ENCODE measurements around the gene OXLD1. TPM values are rescaled to one million over a fixed set of nuclear protein-coding genes. Genes with fewer than 3 reads are reported as not detected.

The OXLD1 gene
- total and polyA plus RNA-seq, 10 of the 15 experiments (the other 5 are each of a cell fraction or from before 2014, with no cell fraction given) = 4.6 to 89.5 (median 39.8) TPM

- TF ChIP-seq PML (IDR thresholded peaks at IDR 0.05; ENCODE audit: low read length) (peak; percentile 4; the same call in 1 of the 2 replicates), TCF3 (IDR thresholded peaks at IDR 0.05; ENCODE audit: borderline replicate concordance, insufficient read depth, low read depth, low read length) (0 out of 2 replicates have a peak, but pooled peaks have one; percentile 16)
These were observed 957 bp downstream of the OXLD1 start (continued) for GRCh38 chr17:81665205-81666091.

- no peaks in the 10 kb centered on the region for H4K20me1 ChIP-seq (ENCODE audit: control insufficient read depth, insufficient read depth)
- ChIA-PET POLR2A (interaction anchor here (0.6 to 0.8 kb wide), 3 partner anchors 26 to 319 kb away, joined by 3 to 8 read pairs (median 7); no protein-coding TSS in a partner anchor), RAD21 (ENCODE audit: unreplicated experiment) (no interaction called here), CTCF (no interaction called here), SMC1A (ENCODE audit: uncharacterized antibody, unreplicated experiment) (no interaction called here)
- no peak overlapping the region for H2AFZ ChIP-seq (ENCODE audit: control insufficient read depth, low read depth, low read length)
- H3K27me3 ChIP-seq (replicated peaks in 1 of 2; ENCODE audit: control insufficient read depth in 2 of 2, insufficient read depth in 2 of 2, low read length in 1 of 2) = no peaks in the 10 kb centered on the region
- peaks cover 15% of the 10 kb centered on the region for H3K4me1 ChIP-seq (ENCODE audit: control insufficient read depth, insufficient read depth, low read length)
- H3K4me2 ChIP-seq (ENCODE audit: control insufficient read depth, insufficient read depth) = no peak overlapping the region
- in situ Hi-C loops (cut with MboI) = no loop called here
- intact Hi-C loops (cut with micrococcal nuclease; ENCODE audit: unreplicated experiment) = no loop called here
- no peaks in the 10 kb centered on the region for H3K9me3 ChIP-seq (replicated peaks; ENCODE audit: control insufficient read depth, insufficient read depth, low read length)
- no peak for ATAC-seq
- DNase-seq (ENCODE audit: low read depth, low spot score) = no peak
- no TSS peak for BruUV-seq (replicated peaks)
- H3K36me3 ChIP-seq (ENCODE audit: control insufficient read depth in 2 of 2, insufficient read depth in 2 of 2, low read length in 1 of 2) = peaks cover 0 to 4% of the 10 kb centered on the region in 2 experiments; a peak in 1 of 4 replicates
- H3K79me2 ChIP-seq (ENCODE audit: control insufficient read depth, insufficient read depth, low read length) = peaks cover 33% of the 10 kb centered on the region
- 89% methylated on average over 7 of the region's 7 CpGs for WGBS (ENCODE audit: insufficient coverage, insufficient replicate concordance, low lambda C conversion rate, missing lambda C conversion rate)
- H3K9ac ChIP-seq (ENCODE audit: control insufficient read depth, insufficient read depth, low read length) = no peak overlapping the region
- no peak for FAIRE-seq
- H3K27ac ChIP-seq (ENCODE audit: control insufficient read depth, insufficient read depth) = no peak overlapping the region
- H3K4me3 ChIP-seq = no peak overlapping the region
- no peak for TF ChIP-seq TCF12 (IDR thresholded peaks at IDR 0.05; ENCODE audit: low read depth, low read length)
- TF ChIP-seq MYC (IDR thresholded peaks at IDR 0.05; ENCODE audit: insufficient read depth, insufficient read length, insufficient replicate concordance, low read length, severe bottlenecking) = no peak
- TF ChIP-seq NFXL1 (IDR thresholded peaks at IDR 0.05; ENCODE audit: borderline replicate concordance) = no peak
- no peak for TF ChIP-seq RCOR1 (conservative IDR thresholded peaks at IDR 0.05; ENCODE audit: low read depth, low read length)
- TF ChIP-seq SIN3A (IDR thresholded peaks at IDR 0.05; ENCODE audit: low read depth, low read length) = no peak
- TF ChIP-seq ZNF274 (IDR thresholded peaks at IDR 0.05; ENCODE audit: insufficient read depth, insufficient read length) = no peak
- no peak for TF ChIP-seq CHD4 (IDR thresholded peaks at IDR 0.05)
- TF ChIP-seq RAD21 (IDR thresholded peaks at IDR 0.05; ENCODE audit: insufficient read depth, low read depth, low read length) = no peak
- TF ChIP-seq CBFB (IDR thresholded peaks at IDR 0.05; ENCODE audit: low read depth) = no peak
- TF ChIP-seq BCLAF1 (IDR thresholded peaks at IDR 0.05) = no peak
- no peak for TF ChIP-seq MLLT1 (IDR thresholded peaks at IDR 0.05)
- TF ChIP-seq SMC3 (IDR thresholded peaks at IDR 0.05; ENCODE audit: borderline replicate concordance, low read length) = no peak
- TF ChIP-seq, protein P1, sequence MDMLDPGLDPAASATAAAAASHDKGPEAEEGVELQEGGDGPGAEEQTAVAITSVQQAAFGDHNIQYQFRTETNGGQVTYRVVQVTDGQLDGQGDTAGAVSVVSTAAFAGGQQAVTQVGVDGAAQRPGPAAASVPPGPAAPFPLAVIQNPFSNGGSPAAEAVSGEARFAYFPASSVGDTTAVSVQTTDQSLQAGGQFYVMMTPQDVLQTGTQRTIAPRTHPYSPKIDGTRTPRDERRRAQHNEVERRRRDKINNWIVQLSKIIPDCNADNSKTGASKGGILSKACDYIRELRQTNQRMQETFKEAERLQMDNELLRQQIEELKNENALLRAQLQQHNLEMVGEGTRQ (IDR thresholded peaks at IDR 0.05; ENCODE audit: borderline replicate concordance, low read depth, low read length) = no peak
- no peak for TF ChIP-seq KAT2A (conservative IDR thresholded peaks at IDR 0.05; ENCODE audit: control insufficient read depth, low read depth, low read length)
These were observed 2.3 kb downstream of the OXLD1 start for GRCh38 chr17:81664051-81664470.

Measured in GM12878 (cell line).